ENCODE measurements around the gene TSPAN17.

TSPAN17 gene

GRCh38 chr5:176614805-176615478, 32.3 kb upstream of the TSPAN17 start:
- peak; percentile 77 for DNase-seq (ENCODE audit: low read depth)
- TF ChIP-seq, protein P1, sequence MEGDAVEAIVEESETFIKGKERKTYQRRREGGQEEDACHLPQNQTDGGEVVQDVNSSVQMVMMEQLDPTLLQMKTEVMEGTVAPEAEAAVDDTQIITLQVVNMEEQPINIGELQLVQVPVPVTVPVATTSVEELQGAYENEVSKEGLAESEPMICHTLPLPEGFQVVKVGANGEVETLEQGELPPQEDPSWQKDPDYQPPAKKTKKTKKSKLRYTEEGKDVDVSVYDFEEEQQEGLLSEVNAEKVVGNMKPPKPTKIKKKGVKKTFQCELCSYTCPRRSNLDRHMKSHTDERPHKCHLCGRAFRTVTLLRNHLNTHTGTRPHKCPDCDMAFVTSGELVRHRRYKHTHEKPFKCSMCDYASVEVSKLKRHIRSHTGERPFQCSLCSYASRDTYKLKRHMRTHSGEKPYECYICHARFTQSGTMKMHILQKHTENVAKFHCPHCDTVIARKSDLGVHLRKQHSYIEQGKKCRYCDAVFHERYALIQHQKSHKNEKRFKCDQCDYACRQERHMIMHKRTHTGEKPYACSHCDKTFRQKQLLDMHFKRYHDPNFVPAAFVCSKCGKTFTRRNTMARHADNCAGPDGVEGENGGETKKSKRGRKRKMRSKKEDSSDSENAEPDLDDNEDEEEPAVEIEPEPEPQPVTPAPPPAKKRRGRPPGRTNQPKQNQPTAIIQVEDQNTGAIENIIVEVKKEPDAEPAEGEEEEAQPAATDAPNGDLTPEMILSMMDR (conservative IDR thresholded peaks at IDR 0.05; ENCODE audit: control insufficient read depth, insufficient read depth, low read depth, low read length), result no peak
- H3K4me3 ChIP-seq (ENCODE audit: control insufficient read depth, low read depth, low read length), result no peak overlapping the region

DNA sequence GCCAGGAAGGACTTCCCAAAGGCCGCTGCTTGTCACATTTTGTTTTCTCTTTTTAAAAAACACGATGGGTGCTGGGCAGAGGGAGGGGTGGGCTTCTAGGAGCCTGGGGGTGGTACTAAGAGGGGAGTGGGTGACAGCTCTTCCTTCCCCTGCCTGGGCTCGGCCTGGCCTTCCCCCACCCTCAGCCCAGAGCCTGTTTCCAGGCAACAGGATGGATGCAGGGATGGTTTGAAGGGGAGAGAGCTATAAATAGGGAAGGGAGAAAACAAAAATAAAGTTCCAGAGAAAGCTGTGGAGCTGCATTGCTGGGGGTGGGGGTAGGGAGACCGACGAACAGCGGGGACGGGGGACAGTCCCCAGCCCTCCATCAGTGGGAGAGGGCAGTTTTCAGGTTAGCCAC, 30.8 kb upstream of the TSPAN17 start:
- TF ChIP-seq, protein P1 (conservative IDR thresholded peaks at IDR 0.05; ENCODE audit: control insufficient read depth, insufficient read depth, low read depth, low read length), result no peak
- H3K4me3 ChIP-seq (ENCODE audit: control insufficient read depth, low read depth, low read length), result no peak overlapping the region
- no peak for DNase-seq (ENCODE audit: low read depth)

DNA sequence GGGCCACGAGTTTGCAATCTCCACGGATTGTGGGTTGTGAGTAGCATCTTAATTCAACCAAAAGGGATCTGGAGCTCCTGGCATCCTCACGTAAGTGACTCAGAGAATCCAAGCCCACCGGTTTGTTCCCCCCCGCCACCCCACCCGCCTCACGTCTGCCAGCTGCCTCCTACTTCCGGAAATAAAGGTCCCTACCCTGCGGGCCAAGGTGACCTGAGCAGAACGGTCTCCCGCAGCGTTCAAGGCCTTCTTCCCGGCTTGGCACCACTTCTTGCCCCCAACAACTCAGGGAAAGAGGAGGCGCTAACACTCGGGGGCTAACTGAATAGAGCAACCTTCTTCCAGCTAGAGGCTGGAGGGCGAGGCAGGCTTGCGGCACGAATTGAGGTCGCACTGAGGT, 28.5 kb upstream of the TSPAN17 start:
- no peak overlapping the region for H3K4me3 ChIP-seq (ENCODE audit: control insufficient read depth, low read depth, low read length)
- TF ChIP-seq, protein P1 (conservative IDR thresholded peaks at IDR 0.05; ENCODE audit: control insufficient read depth, insufficient read depth, low read depth, low read length), result no peak

DNA sequence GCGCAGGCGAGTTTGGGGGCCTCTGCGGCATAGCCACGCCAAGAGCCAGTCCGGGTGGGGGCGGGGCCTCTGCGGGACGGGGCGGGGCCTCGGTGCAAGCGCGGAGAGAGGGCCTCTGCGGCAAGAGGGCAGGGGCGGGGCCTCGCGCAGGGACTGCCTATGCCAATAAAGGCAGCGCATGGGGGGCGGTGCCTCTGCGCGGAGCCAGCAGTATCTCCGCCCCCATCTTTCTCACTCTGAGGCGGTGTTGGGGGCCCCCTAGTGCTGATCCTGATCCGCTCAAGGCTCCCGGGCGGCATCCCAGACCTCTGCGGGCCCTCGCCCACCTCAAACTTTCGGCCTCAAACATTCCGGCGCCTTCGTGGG, 28.1 kb upstream of the TSPAN17 start:
- peak; percentile 82 for DNase-seq (ENCODE audit: low read depth)
- TF ChIP-seq, protein P1 (conservative IDR thresholded peaks at IDR 0.05; ENCODE audit: control insufficient read depth, insufficient read depth, low read depth, low read length), result peak; percentile 39
- H3K4me3 ChIP-seq (ENCODE audit: control insufficient read depth, low read depth, low read length), result no peak overlapping the region

More for the DNA sequence above, 28.5 kb upstream of the TSPAN17 start:
- no peak for DNase-seq (ENCODE audit: low read depth)

DNA sequence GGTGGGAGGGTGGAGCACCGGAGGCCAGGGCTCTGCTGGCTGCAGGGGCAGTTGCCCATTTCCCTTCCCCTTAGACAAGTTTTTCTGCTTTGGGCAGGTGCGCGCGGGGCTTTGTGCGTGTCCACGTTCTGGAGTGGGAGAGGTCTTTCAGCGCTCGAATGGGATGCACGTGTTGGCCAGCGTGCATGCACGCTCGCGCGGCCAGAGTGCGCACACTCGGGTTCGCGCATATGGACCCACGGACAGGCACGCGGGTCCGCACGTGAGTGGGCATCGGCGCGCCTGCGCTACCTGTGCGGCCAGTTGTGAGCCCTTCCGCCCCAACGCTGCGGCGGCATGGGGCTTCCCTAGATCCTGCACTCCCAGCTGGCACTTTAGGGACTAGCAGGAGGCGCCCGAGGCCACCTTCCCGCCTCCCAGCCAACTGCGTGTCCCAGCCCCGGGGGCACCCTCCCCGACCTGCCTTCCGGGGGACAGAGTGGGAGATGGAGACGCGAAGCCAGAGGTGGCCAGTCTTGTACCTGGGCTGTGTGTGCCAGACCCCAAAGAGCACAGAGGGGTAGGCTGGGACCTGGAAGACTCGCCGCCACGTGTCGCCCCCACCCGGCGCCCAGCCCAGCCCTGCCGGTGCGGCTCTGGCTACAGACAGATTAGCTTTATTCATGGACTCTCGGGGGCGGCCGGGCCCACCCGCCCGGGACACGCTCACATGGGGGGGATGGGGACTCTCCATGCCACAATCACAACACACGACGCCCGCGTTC, 27.5 kb upstream of the TSPAN17 start:
- TF ChIP-seq, protein P1 (conservative IDR thresholded peaks at IDR 0.05; ENCODE audit: control insufficient read depth, insufficient read depth, low read depth, low read length), result no peak
- no peak overlapping the region for H3K4me3 ChIP-seq (ENCODE audit: control insufficient read depth, low read depth, low read length)
- DNase-seq (ENCODE audit: low read depth), result no peak

DNA sequence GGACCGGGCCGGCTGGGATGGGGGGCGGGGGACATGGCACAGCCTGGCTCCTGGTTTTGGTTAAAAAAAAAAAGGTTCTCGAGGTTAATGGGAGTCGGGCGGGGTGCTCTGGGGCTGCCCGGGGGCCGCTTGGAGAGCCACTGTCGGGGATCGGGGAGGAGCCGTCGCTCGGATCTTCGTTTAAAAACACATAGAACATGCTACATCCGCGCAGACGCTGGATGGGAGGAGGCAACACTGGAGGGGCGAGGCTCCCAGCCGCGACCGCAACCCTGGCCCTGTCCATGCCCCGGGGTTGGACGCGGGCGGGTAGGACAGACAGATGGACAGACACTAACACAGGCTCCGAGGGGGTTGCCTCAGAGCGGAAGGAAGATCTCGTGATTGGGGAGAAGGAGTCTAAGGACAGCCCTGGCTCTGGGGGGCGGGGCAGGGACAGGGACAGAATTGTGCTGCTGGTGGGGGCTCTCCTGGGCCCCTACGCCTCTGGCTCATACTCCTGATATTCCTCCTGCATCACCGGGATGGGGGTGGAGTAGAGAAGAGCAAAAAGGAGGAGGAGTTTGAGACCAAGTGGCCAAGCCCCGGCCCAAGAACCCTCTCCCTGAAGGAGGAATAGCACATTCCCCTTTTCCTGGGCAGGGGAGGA, 26.8 kb upstream of the TSPAN17 start:
- peak; percentile 30 for DNase-seq (ENCODE audit: low read depth)
- H3K4me3 ChIP-seq (ENCODE audit: control insufficient read depth, low read depth, low read length), result no peak overlapping the region
- TF ChIP-seq, protein P1 (conservative IDR thresholded peaks at IDR 0.05; ENCODE audit: control insufficient read depth, insufficient read depth, low read depth, low read length), result no peak
